ENCODE data around the gene PLOD3.

PLOD3 gene

DNA sequence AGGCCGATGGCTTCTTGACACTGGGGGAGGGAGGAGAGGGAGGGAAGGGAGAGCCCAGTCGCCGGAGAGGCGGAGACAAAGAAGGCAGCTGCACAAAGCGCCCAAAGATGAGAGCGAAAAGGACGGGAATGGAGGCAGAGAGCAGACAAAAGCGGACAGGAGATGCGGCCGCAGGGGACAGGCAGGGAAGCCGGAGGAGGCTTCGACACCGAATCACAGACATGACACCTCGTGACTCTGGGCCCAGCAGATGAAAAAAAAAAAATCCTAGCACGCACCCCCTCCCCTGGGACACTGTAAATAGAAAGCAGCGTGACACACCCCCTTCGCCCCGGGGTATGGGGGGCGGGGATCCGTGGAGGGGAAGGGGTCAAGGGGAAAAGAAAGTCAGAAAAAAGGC is 38.3 kb downstream of the PLOD3 start:
- DNase-seq (ENCODE audit: low spot score) = no peak

DNA sequence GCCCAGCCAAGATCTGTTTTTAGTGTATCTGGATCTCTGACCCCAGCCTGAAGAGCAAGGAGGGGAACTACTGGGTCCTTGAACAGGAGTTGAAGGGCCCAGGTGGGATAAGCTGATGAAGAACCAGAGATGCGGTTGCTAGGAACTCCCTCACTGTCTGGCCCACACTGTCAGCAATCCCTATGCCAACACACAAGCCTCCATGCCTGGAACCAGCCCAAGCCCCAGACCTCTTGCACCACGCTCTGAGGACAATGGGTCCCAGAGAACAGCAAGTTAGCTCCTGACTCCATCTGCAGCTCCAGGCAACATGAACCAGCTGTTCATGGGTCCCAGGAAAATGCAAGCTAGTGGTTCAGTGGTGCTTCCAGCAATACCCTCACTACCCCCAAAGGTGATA is 39.7 kb downstream of the PLOD3 start:
- no peak for DNase-seq (ENCODE audit: low spot score)

GRCh38 chr7:101175664-101176063 is 41.7 kb downstream of the PLOD3 start:
- no peak for DNase-seq (ENCODE audit: low spot score)

DNA sequence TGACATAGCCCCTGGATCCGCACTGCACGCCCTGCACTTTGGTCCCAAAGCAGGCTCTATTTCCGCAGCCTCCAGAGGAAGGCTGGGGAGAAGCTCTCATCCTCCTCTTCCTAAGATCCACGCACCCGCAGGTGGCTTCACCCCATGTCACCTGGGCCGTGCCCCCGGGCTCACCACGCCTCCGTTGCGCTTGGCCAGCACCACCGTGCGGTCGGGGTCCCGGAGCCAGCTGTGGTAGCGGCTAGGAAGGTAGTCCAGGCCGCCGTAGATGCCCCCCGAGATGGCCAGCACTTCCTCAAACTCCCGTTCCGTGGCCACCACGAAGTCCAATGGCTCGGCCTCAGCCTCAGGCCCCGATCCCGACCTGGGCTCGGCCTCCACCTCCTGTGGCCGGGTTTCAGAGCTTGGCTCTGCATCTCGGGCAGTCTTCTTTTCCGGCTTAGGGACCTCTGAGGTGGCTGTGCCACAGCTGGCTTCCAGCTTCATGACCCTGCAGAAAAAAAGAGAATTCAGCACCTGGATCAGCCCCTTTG is 43.0 kb downstream of the PLOD3 start:
- DNase-seq (ENCODE audit: low spot score) = no peak

- DNase-seq (ENCODE audit: low spot score) = no peak
Measured at GRCh38 chr7:101173752-101174244, 43.6 kb downstream of the PLOD3 start.

DNA sequence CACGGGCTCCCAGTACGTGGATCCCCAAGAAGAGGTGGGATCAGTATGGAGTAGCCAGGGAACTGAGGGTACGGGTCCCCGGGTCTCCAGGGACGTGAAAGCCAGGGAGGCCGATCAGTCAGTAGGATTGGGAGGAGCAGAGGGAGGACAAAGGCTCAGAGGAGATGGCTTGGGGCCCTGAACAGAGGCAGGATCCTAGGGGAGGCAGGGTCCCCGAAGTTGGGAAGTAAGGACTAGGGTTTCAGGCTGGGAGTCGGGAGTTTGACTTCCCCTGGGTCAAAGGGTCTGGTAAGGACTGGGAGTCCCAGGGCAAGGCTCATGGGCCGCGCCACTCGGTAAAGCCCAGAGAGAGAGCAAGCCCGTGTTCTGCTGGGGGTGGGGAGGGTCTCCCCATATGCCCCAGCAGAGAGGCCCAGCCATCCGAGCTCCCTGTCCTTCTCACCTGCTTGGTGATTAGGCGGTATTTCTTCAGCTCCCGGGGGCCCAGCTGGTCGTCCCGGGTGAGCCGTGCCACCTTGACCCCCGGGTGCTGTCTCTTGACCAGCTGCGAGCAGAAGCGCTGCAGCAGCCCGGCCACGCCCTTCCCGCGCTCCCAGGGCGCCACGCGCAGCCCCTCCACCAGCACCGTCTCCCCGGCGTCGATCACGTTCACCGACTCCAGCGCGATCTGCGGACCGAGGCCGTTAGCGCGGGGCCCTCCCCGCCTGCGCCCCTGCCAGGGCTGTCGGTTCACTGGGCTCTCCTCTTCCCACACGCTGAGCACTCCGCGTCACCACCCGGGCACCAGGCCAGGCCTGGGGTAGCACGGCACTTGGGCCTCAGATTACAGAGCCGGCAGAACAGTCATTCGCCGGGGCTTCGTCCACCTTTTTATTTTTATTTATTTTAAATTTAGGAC is 44.3 kb downstream of the PLOD3 start:
- no peak for DNase-seq (ENCODE audit: low spot score)

DNA sequence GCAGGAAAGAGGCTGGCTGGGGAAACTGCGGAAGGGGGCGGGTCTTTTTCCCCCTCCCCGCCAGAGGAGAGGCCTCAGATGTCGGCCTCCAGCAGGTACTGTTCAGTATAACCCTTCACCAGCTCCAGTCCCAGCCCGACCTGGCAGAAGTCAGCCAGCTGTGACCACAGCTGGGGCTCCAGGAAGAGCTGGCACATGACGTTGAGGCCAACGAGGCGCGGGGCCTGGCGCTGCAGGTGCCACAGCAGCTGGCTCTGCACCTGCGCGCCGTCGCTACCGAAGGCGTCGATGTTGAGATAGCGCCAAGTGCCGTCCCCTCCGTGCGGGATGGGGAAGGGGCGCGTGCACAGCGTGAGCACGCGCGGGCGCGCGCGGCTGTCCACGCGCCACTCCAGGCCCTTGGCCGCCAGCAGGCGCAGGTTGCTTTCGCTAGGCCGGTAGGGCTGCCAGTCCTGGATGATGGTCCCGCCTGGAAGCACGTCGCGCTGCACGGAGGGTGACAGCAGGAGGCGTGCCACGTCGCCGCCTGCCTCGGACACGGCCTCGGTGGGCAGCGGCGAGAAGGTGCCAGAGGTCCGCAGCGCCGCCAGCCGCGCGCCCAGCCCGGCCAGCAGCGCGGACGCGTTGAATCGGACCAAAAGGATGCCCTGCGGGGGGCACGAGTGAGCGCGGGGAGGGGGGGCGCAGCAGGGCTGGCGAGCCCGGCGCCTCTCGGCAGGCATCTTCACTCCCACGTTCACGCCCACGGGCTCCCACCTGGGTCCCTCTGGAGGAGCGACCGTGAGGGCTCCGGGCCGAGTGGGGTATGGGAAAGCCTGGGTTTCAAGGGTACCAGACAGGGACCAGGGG is 45.2 kb downstream of the PLOD3 start:
- DNase-seq (ENCODE audit: low spot score) = no peak

DNA sequence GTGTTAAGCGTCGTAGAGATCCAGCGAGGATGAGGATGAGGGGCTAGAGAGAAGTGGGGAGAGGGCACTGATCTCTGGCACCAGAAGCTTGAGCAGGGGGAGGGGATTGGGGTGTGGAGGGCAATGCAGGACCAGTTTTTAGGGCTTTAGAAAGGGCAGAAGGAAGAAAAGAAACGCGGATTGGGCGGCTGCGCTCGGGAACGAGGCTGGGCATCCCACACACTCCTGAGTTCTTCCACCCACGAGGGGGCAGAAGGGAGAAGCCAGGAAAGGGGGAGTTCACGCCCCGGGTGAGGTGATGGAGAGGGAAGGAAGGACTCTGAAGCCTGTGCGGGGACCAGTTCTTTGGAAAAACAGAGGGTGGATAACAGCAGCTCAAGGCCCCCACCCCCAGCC is 45.9 kb downstream of the PLOD3 start:
- no peak for DNase-seq (ENCODE audit: low spot score)

DNA sequence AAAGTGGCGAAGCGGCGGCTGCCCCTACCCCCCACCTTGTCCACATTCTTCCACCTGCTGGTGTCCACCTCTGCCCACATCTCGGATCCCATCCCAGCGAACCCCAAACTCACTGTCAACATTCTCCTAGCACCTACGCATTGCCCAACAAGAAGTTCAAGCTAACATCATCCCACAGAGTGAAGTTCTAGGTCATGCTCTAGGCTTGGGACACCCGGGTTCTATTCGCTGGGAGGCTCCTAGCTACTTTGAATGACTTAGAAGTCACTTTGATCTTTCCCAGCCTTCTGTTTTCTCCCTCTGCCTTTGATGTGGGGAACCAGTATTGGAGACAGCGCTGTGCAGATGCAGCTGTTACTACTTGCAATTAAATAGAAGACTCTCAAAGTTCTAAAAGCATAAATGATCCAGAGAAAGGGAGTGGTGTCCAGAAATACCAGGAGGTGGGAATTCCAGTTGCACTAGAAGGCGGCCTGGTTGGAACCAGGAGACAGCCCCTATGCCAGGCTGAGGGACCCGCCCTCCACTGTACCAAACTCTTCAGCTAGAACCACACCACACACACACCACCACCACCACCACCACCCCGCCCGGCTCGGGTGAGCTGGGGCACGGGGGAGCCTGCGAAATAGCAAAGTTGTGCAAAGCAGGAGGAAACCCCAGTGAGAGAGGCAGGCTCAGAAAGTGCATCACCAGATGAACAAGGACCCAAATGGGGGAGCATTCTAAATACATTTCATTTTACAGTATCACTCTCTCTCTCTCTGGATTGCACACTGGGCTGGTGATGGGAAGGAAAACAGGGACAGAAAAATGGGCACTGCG is 46.6 kb downstream of the PLOD3 start:
- no peak for DNase-seq (ENCODE audit: low spot score)

GRCh38 chr7:101169838-101170551 is 47.4 kb downstream of the PLOD3 start:
- DNase-seq (ENCODE audit: low spot score) = no peak

- no peak for DNase-seq (ENCODE audit: low spot score)
Measured at GRCh38 chr7:101169110-101169837, 48.1 kb downstream of the PLOD3 start.

DNA sequence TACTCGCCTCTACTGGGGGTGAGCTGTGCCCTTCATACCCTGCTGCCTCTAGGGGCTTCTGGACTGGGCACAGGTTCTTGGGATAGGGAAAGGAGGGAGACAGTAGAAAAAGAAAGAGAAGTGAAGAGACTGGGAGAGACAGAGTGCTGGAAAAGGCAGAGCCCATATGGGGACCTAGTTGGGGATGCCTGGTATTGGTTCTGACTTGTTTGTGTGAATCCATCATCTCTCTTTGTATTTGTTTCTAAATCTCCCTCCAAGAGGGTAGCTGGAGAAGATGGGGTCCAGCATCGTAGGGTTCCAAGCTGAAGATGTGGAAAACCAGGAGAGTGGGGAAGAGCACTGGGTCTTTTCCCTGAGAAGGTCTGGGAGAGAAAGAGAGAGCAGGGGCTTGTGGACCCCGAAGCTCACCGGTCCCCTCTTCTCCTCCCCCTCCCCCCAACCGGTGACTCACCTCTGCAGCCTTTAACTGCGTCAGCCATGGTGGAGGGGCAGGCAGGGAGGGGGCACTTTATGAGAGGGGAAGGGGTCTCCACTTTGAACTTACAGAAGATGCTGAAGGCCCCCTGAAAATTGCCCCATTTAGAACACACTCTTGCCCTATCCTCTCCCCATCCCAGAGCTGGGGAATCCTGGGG is 48.9 kb downstream of the PLOD3 start:
- no peak for DNase-seq (ENCODE audit: low spot score)

DNA sequence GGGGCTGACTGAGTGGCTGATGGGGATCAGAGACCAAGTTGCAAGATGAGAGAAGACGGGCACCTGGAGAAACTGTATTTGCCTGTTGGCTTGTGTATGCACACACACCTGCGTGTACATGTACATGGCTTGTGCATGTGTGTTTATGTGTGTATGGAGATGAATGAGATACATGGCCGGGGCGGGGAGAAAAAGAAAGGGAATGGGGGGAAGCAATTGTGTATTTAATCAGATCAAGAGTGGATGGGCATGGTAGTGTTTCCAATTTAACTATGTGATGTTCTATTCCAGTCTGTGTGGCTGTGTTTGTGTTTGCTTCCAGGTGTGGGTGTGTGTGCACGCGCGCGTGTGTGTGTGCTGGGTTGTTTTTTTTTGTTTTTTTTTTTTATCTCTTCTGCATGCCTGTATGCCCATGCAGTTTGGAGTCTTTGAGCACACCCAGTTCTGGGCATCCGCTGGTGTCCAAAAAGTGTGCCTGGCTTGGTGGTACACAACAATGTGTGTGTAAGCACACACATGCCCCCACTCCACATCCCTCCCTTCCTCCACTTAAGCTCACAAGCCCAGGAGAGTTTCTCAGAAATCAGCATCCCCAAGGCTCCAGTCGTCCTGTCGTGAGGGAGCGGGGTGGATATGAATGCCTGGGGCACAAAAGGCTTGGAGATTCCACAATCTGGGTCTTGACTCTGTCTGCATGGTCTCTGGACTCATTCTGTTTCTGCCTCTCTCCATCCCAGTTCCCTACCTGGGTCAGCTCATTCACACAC is 49.6 kb downstream of the PLOD3 start:
- no peak for DNase-seq (ENCODE audit: low spot score)

DNA sequence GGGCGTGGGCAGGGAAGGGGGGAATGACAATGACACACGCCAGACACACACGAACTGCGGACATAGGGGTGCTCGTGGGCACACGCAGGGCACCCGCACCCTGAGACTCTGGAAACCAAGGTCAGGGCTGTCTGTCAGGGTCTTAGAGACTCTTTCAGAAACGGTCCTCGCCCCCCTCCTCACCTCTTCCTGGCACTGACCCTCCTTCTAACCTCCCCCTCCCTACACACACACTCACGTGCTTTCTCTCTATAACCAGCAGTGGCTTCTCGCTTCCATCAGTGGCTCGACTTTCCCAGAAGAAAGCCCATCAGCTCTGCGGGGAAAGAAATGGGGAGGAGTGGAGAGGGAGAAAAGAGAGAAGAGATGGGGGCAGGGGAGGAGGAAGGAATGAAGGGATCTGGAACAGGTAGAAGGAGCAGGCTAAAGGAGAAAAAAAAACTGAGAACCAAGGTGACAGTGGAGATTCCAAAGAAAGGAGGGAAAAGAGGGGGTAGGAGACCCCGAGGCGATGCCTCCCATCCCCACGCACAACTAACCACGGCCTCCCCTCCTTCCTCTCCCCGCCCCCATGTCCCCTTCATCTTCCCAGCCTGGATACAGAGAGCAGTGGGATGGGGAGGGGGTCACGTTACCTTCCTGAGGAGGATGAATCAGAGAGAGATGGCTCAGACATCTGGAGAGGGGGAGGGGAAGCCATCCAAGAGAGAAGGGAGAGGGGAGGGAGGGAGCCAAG is 50.3 kb downstream of the PLOD3 start:
- no peak for DNase-seq (ENCODE audit: low spot score)

DNA sequence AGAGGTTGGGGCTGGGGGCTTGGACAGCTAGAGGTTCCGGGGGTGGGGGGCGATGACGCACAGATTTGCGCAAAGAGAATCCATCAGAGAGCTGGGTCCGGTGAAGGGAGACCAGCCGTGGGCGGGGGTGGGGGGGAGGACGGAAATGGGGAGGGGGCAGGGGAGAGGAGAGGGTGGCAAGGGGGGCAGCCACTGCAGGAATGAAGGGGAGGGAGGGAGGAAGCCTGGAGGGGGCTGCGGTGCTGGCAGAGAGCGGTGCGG is 50.8 kb downstream of the PLOD3 start:
- DNase-seq (ENCODE audit: low spot score) = no peak

GRCh38 chr7:101165958-101166647 is 51.3 kb downstream of the PLOD3 start:
- DNase-seq (ENCODE audit: low spot score) = no peak

DNA sequence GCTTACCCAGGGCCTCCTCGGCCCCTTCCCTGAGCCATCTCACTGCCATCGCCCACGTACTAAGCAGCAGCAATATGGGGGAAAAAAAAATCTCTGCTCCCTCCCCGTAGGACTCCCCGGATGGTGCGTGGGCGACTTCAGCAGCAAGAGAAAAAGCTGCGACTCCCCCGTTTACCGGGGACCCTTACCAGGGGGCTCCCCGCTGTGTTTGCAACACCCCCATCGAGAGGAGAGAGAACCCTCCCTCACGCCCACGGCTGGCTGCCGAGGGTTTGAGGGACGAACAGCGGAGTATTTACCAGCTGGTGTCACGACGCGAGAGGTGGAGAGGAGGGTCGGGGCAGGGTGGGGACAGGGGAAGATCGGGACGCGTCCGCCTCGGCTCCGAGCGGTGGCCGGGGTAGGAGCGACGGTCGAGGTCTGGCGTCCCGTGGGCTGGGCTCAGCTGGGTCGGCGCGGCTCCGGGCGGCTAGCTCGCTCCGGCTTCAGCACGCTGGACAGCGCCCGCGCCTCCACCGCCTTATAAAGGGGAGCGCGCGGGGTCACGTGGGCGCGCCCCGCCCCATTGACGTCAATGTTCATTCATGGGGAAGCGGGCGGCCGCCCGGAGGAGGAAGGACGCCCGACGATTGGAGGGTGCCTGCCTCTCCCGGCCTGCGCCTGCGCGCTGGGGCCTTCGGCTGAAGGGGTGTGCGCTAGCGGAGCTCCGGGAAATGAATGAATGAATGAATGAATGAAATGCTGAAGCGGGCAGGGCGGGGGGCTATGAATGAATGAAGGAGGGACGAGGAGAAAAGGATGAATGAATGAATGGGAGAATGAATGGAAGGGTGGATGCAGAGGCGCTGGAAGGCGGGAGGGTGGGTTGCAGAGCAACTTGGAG is 52.1 kb downstream of the PLOD3 start, which contains the start of gene VGF:
VGF (minus strand) TSS at position 495 of the 883 bp plus-strand sequence. CDS start 726 bp downstream, outside the sequence.
- peak; percentile 83 for DNase-seq (ENCODE audit: low spot score)

All from pons (tissue), 1 donor.